ENCODE measurements around the gene AKIP1.

AKIP1 gene, protein sequence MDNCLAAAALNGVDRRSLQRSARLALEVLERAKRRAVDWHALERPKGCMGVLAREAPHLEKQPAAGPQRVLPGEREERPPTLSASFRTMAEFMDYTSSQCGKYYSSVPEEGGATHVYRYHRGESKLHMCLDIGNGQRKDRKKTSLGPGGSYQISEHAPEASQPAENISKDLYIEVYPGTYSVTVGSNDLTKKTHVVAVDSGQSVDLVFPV

DNA sequence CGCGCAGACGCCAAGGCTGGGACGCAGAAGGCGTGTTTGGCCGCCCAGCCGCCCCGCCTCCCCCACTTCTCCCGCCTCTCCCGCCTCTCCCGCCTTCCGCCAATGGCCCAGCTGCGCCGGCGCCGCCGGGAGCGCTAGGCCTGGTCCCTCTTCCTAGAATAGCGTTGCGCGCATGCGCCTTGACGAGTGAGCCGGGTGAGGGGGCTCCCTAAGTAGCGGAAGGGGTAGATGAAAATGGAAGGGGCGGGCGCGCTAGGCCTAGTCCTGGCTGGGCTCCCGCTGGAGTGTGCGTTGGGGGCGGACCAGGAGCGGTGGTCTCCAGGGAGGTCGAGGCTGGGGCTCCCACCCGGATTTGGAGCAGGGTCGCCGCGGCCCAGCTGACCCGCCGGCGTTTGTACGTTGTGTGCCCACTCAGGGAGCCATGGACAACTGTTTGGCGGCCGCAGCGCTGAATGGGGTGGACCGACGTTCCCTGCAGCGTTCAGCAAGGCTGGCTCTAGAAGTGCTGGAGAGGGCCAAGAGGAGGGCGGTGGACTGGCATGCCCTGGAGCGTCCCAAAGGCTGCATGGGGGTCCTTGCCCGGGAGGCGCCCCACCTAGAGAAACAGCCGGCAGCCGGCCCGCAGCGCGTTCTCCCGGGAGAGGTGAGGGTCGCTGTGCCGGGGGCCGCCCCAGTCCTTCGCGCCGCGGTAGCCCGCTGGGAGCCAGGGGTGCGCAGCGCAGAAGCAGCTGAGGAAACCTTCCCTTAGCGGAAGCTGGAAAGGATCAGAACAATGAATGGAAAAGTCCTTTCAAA is at the start of gene AKIP1:
AKIP1 (plus strand) TSS at position 161 of the 795 bp plus-strand sequence; CDS start at position 422, 261 bp downstream.
- H3K9ac ChIP-seq (ENCODE audit: low read length) = peak within 1 kb of the TSS; percentile 92
- H3K4me3 ChIP-seq (ENCODE audit: low read depth, low read length) = peak within 1 kb of the TSS; percentile 98
- no peaks in the 10 kb centered on the region for H3K9me3 ChIP-seq (ENCODE audit: control insufficient read depth, insufficient read depth, low read depth, low read length)
- H3K27ac ChIP-seq (ENCODE audit: low read depth, low read length) = peak within 1 kb of the TSS; percentile 88; the same call in 1 of the 2 replicates
- peaks cover 8% of the 10 kb centered on the region for H3K36me3 ChIP-seq (ENCODE audit: control insufficient read depth, insufficient read depth, low read length)
- H3K27me3 ChIP-seq (ENCODE audit: control insufficient read depth, insufficient read depth, low read length) = peaks cover 17% of the 10 kb centered on the region
- peaks cover 6% of the 10 kb centered on the region; the same call in 1 of the 2 replicates for H3K4me1 ChIP-seq (ENCODE audit: control insufficient read depth, insufficient read depth, low read length)

DNA sequence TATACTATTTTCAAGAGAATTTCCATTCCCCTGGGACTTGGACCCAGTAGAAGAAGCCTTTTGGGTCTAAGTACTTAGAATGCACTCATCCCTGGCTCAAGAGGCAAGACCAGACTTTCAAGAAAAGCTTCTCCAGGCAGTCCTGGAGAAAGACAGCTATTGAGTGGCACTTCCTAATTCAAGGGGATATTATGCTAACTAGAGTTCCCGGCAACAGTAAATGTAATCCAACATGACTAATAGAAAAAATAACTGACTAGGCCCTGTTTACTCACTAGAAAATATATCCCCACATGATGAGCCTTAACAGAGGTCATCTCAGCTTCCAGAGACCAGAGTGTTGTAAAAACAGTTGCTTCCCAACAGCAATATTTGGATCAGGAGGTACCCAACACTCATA is 47.2 kb upstream of the AKIP1 start:
- H3K4me3 ChIP-seq (ENCODE audit: low read depth, low read length) = no peak overlapping the region
- H3K4me1 ChIP-seq (ENCODE audit: control insufficient read depth, insufficient read depth, low read length) = peaks cover 29% of the 10 kb centered on the region
- no peaks in the 10 kb centered on the region for H3K36me3 ChIP-seq (ENCODE audit: control insufficient read depth, insufficient read depth, low read length)
- no peak overlapping the region for H3K9ac ChIP-seq (ENCODE audit: low read length)
- no peaks in the 10 kb centered on the region for H3K9me3 ChIP-seq (ENCODE audit: control insufficient read depth, insufficient read depth, low read depth, low read length)
- no peak overlapping the region for H3K27ac ChIP-seq (ENCODE audit: low read depth, low read length)
- no peaks in the 10 kb centered on the region for H3K27me3 ChIP-seq (ENCODE audit: control insufficient read depth, insufficient read depth, low read length)

DNA sequence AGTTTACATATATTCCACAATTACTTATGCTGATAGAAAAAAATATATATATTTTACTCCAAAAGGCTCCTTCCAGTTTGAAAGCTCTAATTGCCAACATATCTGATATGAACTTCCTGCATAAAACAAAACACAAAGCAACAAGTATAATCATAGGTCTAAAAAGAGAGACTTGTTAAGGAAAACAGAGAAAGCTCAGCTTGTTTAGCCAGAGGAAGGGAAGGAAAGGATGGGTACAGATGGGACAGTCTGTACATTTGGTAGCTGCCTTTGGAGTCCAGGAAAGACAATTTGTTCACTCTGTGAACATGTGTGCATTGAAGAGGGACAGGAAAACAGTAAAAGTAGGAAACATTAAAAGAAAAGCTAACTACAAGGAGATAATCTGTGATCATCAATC is 45.7 kb upstream of the AKIP1 start:
- no peak overlapping the region for H3K27ac ChIP-seq (ENCODE audit: low read depth, low read length)
- H3K4me3 ChIP-seq (ENCODE audit: low read depth, low read length) = no peak overlapping the region
- no peaks in the 10 kb centered on the region for H3K9me3 ChIP-seq (ENCODE audit: control insufficient read depth, insufficient read depth, low read depth, low read length)
- H3K9ac ChIP-seq (ENCODE audit: low read length) = no peak overlapping the region
- peaks cover 36% of the 10 kb centered on the region for H3K4me1 ChIP-seq (ENCODE audit: control insufficient read depth, insufficient read depth, low read length)
- no peaks in the 10 kb centered on the region for H3K36me3 ChIP-seq (ENCODE audit: control insufficient read depth, insufficient read depth, low read length)
- H3K27me3 ChIP-seq (ENCODE audit: control insufficient read depth, insufficient read depth, low read length) = no peaks in the 10 kb centered on the region

DNA sequence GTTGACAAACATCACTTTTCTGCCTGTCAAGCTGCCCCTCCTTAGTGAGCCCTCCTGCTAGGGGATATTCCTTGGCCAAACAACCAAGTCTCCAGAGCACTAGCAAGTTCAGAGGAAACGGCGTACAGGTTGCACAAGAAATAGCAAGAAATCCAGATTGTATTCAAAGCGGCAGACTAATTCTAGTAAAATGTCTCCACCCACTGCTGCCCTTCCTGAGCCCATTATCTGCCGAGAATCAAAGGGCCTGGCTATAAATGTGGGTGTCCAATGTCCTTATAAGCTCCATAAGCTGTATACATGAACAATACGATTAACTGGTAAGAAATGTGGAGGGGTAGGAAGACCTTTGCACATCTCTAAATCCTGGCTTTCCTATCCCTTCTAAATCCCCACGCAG is 44.0 kb upstream of the AKIP1 start:
- Histone ChIP-seq H3K4me1 (ENCODE audit: control insufficient read depth, insufficient read depth, low read length) (peaks cover 42% of the 10 kb centered on the region), H3K9me3 (ENCODE audit: control insufficient read depth, insufficient read depth, low read depth, low read length) (no peaks in the 10 kb centered on the region), H3K4me3 (ENCODE audit: low read depth, low read length) (no peak overlapping the region), H3K36me3 (ENCODE audit: control insufficient read depth, insufficient read depth, low read length) (no peaks in the 10 kb centered on the region), H3K27me3 (ENCODE audit: control insufficient read depth, insufficient read depth, low read length) (no peaks in the 10 kb centered on the region), H3K27ac (ENCODE audit: low read depth, low read length) (no peak overlapping the region), H3K9ac (ENCODE audit: low read length) (no peak overlapping the region)

DNA sequence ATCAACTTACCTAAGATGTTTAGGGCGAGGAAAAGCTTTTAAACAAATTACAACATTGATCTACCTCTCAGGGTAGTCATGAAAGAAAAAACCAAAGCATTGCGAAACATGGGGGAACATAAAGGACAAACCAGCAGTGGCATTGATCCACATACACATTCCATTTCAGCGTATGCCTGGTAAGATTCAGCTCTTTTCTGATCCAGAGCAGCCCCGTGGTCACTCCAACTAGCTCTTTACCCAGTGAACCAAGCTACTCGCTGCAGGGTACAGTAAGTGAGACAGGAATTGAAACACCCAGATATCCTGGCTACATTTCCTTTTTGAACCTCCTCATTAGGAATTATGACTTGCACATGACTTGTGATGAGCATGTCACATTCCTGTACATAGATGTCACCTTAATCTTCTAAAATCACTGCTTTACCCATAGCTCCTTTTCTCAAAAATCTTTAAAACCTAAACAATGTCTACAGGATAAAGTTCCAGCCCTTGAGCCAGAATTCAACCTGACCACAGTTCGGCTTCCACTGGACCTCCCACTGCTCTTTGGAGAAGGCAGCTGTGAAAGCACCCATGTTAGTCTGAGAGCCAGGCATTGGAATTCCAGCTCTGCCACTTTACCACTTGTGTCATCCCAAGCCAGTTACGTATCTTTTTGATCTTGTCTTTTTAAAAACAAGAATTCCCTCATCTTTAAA is 42.9 kb upstream of the AKIP1 start:
- Histone ChIP-seq H3K27ac (ENCODE audit: low read depth, low read length) (no peak overlapping the region), H3K9ac (ENCODE audit: low read length) (no peak overlapping the region), H3K27me3 (ENCODE audit: control insufficient read depth, insufficient read depth, low read length) (no peaks in the 10 kb centered on the region), H3K9me3 (ENCODE audit: control insufficient read depth, insufficient read depth, low read depth, low read length) (no peaks in the 10 kb centered on the region), H3K36me3 (ENCODE audit: control insufficient read depth, insufficient read depth, low read length) (no peaks in the 10 kb centered on the region), H3K4me1 (ENCODE audit: control insufficient read depth, insufficient read depth, low read length) (peaks cover 35% of the 10 kb centered on the region), H3K4me3 (ENCODE audit: low read depth, low read length) (no peak overlapping the region)

DNA sequence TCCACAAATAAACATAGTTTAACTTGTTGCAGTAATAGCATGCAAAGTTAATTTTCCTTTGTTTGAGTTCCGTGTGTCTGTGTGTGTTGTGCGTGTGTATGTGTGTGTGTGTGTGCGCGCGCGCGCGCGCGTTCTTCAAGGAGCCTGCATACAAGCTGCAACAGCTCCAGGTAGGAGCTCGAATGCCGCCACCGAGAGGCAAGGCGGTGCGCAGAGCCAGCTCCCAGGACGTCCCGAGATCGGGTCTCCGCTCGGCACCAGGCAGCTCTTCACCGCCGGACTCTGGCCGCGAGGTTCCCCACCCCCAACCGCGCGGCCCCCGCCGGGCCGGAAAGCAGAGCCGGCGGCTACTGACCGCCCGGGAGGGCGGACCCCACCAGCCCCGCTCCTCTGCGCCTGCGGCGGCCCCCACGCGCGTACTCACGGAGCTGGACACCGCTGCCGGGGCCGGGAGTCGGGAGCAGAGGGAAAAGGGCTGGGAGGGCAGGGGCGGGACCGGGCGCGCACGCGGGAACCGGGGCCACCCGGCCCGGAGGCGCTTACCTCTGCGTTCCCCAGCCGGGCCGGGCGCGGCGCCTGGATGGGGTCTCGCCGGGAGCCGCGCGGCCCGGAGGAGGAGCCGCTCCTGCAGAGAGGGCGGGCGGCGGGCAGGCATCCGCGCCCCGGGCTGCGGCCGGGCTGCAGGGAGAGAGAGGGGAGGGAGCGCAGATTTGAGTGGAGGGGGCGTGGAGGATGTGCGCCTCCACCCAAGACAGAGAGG is 40.4 kb upstream of the AKIP1 start:
- Histone ChIP-seq H3K36me3 (ENCODE audit: control insufficient read depth, insufficient read depth, low read length) (no peaks in the 10 kb centered on the region), H3K27me3 (ENCODE audit: control insufficient read depth, insufficient read depth, low read length) (no peaks in the 10 kb centered on the region), H3K27ac (ENCODE audit: low read depth, low read length) (peak overlapping the region; percentile 74; the same call in 1 of the 2 replicates), H3K4me3 (ENCODE audit: low read depth, low read length) (peak overlapping the region; percentile 59), H3K9me3 (ENCODE audit: control insufficient read depth, insufficient read depth, low read depth, low read length) (no peaks in the 10 kb centered on the region), H3K9ac (ENCODE audit: low read length) (peak overlapping the region; percentile 59), H3K4me1 (ENCODE audit: control insufficient read depth, insufficient read depth, low read length) (peaks cover 19% of the 10 kb centered on the region; the same call in 1 of the 2 replicates)

DNA sequence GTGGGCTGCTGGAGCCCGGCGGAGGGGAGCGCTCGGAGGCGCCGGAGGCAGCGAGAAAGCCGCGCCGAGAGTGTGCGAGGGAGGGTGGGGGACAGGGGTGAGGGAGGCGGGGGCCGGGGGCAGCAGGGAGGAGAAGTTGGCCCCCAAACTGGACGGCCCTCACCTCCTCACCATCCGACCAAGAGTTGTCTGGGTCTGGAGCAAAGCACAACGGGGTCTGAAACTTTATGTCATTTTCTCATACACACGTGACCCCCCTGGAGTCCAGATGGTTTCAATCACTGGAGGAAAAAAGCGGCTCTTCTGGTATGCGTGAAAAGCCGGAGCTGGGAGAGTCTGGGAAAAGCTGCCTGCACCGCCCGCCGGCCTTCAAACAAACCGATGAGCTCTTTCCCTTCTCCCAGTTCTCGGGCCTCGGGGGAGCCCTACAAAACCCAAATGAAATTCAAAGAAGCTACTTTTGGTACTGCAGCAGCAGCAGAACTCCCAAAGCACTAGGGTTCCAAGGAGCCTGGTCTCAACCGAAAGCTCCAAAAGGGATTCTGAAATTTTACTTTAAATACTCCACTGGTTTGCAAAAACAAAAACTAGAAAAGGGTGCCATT is 39.7 kb upstream of the AKIP1 start:
- Histone ChIP-seq H3K4me3 (ENCODE audit: low read depth, low read length) (peak overlapping the region; percentile 59), H3K27ac (ENCODE audit: low read depth, low read length) (no peak overlapping the region; the same call in 1 of the 2 replicates), H3K4me1 (ENCODE audit: control insufficient read depth, insufficient read depth, low read length) (peaks cover 19% of the 10 kb centered on the region; the same call in 1 of the 2 replicates), H3K27me3 (ENCODE audit: control insufficient read depth, insufficient read depth, low read length) (no peaks in the 10 kb centered on the region), H3K36me3 (ENCODE audit: control insufficient read depth, insufficient read depth, low read length) (no peaks in the 10 kb centered on the region), H3K9ac (ENCODE audit: low read length) (peak overlapping the region; percentile 59), H3K9me3 (ENCODE audit: control insufficient read depth, insufficient read depth, low read depth, low read length) (no peaks in the 10 kb centered on the region)

DNA sequence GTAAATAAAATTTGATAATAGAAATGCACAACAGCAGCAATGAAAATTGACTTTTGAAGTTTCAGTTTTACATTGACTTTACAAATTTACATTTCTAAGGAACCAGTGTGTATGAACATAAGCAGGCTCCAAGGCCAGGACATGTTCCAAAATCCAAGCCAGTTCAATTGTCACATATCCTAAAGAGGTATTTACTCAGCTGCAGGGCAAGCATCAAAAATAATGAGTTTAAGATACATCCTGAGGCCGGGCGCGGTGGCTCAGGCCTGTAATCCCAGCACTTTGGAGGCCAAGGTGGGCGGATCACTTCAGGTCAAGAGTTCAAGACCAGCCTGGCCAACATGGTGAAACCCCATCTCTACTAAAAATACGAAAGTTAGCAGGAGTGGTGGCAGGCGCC is 39.0 kb upstream of the AKIP1 start:
- H3K9ac ChIP-seq (ENCODE audit: low read length) = no peak overlapping the region
- no peak overlapping the region for H3K27ac ChIP-seq (ENCODE audit: low read depth, low read length)
- H3K4me3 ChIP-seq (ENCODE audit: low read depth, low read length) = no peak overlapping the region; the same call in 1 of the 2 replicates
- no peaks in the 10 kb centered on the region for H3K9me3 ChIP-seq (ENCODE audit: control insufficient read depth, insufficient read depth, low read depth, low read length)
- H3K27me3 ChIP-seq (ENCODE audit: control insufficient read depth, insufficient read depth, low read length) = no peaks in the 10 kb centered on the region
- peaks cover 19% of the 10 kb centered on the region; the same call in 1 of the 2 replicates for H3K4me1 ChIP-seq (ENCODE audit: control insufficient read depth, insufficient read depth, low read length)
- no peaks in the 10 kb centered on the region for H3K36me3 ChIP-seq (ENCODE audit: control insufficient read depth, insufficient read depth, low read length)

DNA sequence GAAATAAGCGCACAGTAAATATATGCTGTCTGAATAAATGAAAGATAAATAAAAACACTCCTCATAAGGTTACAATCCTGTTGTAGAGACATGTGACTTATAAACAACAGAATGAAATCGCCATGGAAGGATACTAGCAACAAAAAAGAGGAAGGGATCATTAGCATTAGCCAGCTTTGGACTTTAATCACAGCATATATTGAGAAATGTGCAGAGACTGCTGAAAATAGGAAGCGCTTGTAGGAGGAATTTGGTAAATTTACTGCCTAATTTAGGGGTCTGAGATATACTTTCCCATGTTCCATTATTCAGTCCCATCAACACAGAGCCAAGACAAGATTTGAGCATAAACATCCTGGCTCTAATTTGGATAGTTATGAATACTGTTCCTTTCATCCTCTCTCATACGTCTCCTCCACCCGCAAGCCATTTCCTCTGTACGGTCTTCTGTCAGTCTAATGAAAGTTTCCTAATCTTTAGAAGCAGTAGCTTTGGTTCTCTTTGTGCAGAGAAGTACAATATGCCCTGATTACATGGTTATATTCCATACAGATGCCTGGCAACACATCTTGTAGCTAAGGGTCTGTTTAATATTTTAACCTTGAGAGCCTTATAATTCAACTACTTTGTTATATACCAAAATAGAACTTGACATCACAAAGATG is 37.1 kb upstream of the AKIP1 start:
- H3K27ac ChIP-seq (ENCODE audit: low read depth, low read length) = no peak overlapping the region
- no peaks in the 10 kb centered on the region for H3K36me3 ChIP-seq (ENCODE audit: control insufficient read depth, insufficient read depth, low read length)
- H3K9ac ChIP-seq (ENCODE audit: low read length) = no peak overlapping the region
- H3K9me3 ChIP-seq (ENCODE audit: control insufficient read depth, insufficient read depth, low read depth, low read length) = no peaks in the 10 kb centered on the region
- peaks cover 13% of the 10 kb centered on the region; the same call in 1 of the 2 replicates for H3K4me1 ChIP-seq (ENCODE audit: control insufficient read depth, insufficient read depth, low read length)
- no peaks in the 10 kb centered on the region for H3K27me3 ChIP-seq (ENCODE audit: control insufficient read depth, insufficient read depth, low read length)
- no peak overlapping the region for H3K4me3 ChIP-seq (ENCODE audit: low read depth, low read length)

DNA sequence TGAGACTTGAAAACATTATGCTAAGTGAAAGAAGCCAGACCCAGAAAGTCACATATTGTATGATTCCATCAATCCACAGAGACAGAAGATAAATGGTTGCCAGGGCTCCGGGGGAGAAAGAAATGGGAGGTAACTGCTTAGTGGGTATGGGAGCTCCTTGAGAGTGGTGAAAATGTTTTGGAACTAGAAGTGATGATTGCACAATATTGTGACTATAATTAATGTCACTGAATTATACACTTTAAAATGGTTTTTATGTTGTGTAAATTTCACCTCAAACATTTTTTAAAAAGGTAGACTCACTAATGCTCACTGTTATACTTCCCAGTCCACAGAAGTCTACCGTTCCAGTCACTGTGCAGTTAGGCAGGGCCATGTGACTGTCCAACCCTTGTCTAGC is 32.2 kb upstream of the AKIP1 start:
- H3K9me3 ChIP-seq (ENCODE audit: control insufficient read depth, insufficient read depth, low read depth, low read length) = no peaks in the 10 kb centered on the region
- no peaks in the 10 kb centered on the region for H3K4me1 ChIP-seq (ENCODE audit: control insufficient read depth, insufficient read depth, low read length)

More for the DNA sequence above, 32.2 kb upstream of the AKIP1 start:
- no peak overlapping the region for H3K27ac ChIP-seq (ENCODE audit: low read depth, low read length)
- H3K4me3 ChIP-seq (ENCODE audit: low read depth, low read length) = no peak overlapping the region
- H3K9ac ChIP-seq (ENCODE audit: low read length) = no peak overlapping the region
- no peaks in the 10 kb centered on the region for H3K27me3 ChIP-seq (ENCODE audit: control insufficient read depth, insufficient read depth, low read length)
- no peaks in the 10 kb centered on the region for H3K36me3 ChIP-seq (ENCODE audit: control insufficient read depth, insufficient read depth, low read length)

Data from HUES6 (cell line).